OCI-LY3 (cell line): ENCODE measurements around the gene SCN4A.

Experiments
- H2AFZ ChIP-seq: fragments of 200-600, 300-600 bp; shearing (Covaris generic); 2 replicates; pipeline ENCODE4 v1.6.0; 2014; ENCODE audit warnings: antibody characterized with exemption, low read depth, low read length
- H3K27ac ChIP-seq: fragments of 200-600, 300-600 bp; sonication (generic); 2 replicates; pipeline ENCODE4 v1.5.1; 2014; ENCODE audit warnings: mild to moderate bottlenecking, low read length, moderate library complexity, mixed read lengths
- H3K27me3 ChIP-seq: fragments of 200-600, 300-600 bp; sonication (generic); 2 replicates; pipeline ENCODE4 v1.6.1; 2014; ENCODE audit warnings: low read depth, low read length, mixed read lengths
- H3K36me3 ChIP-seq: fragments of 200-600, 300-600 bp; sonication (generic); replicated peaks from 2 replicates; pipeline ENCODE3; 2014; ENCODE audit warnings: low read depth, low read length, mixed read lengths
- H3K4me1 ChIP-seq: fragments of 300-600, 200-600 bp; sonication (generic); 2 replicates; pipeline ENCODE4 v1.6.1; 2014; ENCODE audit warnings: low read length, mixed read lengths
- H3K4me2 ChIP-seq: fragments of 200-600, 300-600 bp; sonication (generic); 2 replicates; pipeline ENCODE4 v1.6.1; 2014; ENCODE audit warnings: low read length, mixed read lengths
- H3K4me3 ChIP-seq: fragments of 300-600, 200-600 bp; sonication (generic); 2 replicates; pipeline ENCODE4 v1.5.1; 2014; ENCODE audit warnings: antibody characterized with exemption, mild to moderate bottlenecking, low read length, moderate library complexity
- H3K79me2 ChIP-seq: fragments of 300-600, 200-600 bp; shearing (Covaris generic); 2 replicates; pipeline ENCODE4 v1.6.1; 2014; ENCODE audit warnings: mild to moderate bottlenecking, low read length, mixed read lengths
- H3K9ac ChIP-seq: fragments of 300-600, 200-600 bp; shearing (Covaris generic); 2 replicates; pipeline ENCODE4 v1.6.0; 2014; ENCODE audit warnings: mild to moderate bottlenecking, low read length, moderate library complexity
- H3K9me3 ChIP-seq: fragments of 200-600, 300-600 bp; shearing (Covaris generic); 2 replicates; pipeline ENCODE4 v1.6.1; 2014; ENCODE audit warnings: low read length, mixed read lengths; ENCODE audit not compliant: insufficient read depth
- H4K20me1 ChIP-seq: fragments of 200-600, 300-600 bp; sonication (generic); 2 replicates; pipeline ENCODE4 v1.6.1; 2016; ENCODE audit warnings: low read length, mixed read lengths; ENCODE audit not compliant: insufficient read depth
- EZH2phosphoT487 ChIP-seq: fragments of 200-600 bp; shearing (Covaris generic); IDR thresholded peaks from 2 replicates; pipeline ENCODE4 v1.6.1; 2018; ENCODE audit warnings: antibody characterized with exemption, mixed run types, low read depth
- TF ChIP-seq, protein P1 (sequence below): fragments of 200-600, 300-600 bp; sonication (generic); IDR thresholded peaks from 2 replicates; pipeline ENCODE4 v1.5.1; 2014; ENCODE audit warnings: antibody characterized with exemption, low read length, low read depth

SCN4A gene

DNA sequence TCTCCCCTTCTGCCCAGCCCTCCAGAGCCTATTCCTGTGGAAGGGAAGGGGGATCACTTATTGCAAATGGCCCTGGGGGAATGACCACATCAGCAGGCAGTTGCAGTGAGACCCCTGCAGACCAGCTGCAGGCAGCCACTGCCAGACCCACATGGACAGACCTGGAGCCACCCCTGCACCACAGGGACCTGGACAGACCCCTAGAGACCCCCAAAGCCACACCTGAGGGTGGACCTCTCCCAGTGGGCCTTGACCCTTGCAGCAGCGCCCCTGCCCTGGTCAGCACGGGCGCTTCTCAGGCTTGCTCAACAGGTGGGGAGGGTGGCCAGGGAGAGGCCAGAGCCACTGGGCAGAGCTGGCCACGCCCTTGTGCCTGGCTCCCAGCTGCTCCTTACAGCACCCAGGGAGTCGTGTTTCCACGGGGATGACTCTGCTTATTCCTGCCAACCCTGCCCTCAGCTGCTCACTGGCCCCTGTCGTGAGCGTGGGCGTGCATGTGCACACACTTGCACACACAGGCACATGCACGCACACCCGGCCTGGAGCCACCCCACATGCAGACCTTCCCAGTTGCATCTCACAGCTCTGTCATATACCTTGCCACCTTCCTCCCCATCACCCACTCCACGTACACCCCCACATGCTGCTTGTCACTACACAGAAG is 1.3 kb upstream of the SCN4A start:
- no peaks in the 10 kb centered on the region for H3K4me1 ChIP-seq
- no peak overlapping the region for H3K9ac ChIP-seq
- H3K4me2 ChIP-seq = no peak overlapping the region

DNA sequence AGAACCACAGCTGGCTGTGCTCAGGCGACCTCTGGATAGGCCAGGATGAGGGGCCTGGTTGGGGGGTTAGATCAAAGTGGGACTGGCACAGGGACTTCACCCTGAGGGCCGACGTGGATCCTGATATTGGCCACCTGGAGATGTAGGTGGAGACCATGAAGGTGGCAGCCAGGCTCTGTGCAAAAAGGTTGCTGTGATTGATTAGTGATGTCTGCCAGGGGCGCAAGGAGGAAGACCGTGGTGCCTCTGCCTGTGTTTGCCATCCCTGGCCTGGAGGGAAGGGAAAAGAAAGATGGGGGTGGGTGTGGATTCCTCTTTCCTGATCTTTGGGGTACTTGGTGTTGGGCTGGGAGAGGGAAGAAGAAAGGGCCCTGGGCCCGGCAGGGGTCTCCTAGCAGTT is 529 bp upstream of the SCN4A start:
- Histone ChIP-seq H2AFZ (no peak overlapping the region), H3K79me2 (no peaks in the 10 kb centered on the region), H3K27ac (no peak overlapping the region), H4K20me1 (no peaks in the 10 kb centered on the region), H3K36me3 (no peaks in the 10 kb centered on the region), H3K9me3 (no peaks in the 10 kb centered on the region), H3K9ac (no peak overlapping the region), H3K4me3 (no peak overlapping the region), H3K4me2 (no peak overlapping the region), H3K4me1 (no peaks in the 10 kb centered on the region), H3K27me3 (peaks cover 27% of the 10 kb centered on the region)
- no peak for TF ChIP-seq EZH2phosphoT487
- TF ChIP-seq, protein P1, sequence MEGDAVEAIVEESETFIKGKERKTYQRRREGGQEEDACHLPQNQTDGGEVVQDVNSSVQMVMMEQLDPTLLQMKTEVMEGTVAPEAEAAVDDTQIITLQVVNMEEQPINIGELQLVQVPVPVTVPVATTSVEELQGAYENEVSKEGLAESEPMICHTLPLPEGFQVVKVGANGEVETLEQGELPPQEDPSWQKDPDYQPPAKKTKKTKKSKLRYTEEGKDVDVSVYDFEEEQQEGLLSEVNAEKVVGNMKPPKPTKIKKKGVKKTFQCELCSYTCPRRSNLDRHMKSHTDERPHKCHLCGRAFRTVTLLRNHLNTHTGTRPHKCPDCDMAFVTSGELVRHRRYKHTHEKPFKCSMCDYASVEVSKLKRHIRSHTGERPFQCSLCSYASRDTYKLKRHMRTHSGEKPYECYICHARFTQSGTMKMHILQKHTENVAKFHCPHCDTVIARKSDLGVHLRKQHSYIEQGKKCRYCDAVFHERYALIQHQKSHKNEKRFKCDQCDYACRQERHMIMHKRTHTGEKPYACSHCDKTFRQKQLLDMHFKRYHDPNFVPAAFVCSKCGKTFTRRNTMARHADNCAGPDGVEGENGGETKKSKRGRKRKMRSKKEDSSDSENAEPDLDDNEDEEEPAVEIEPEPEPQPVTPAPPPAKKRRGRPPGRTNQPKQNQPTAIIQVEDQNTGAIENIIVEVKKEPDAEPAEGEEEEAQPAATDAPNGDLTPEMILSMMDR = no peak

More for the DNA sequence above, 1.3 kb upstream of the SCN4A start:
- peaks cover 35% of the 10 kb centered on the region for H3K27me3 ChIP-seq
- no peak for TF ChIP-seq EZH2phosphoT487
- TF ChIP-seq, protein P1 = no peak
- H4K20me1 ChIP-seq = no peaks in the 10 kb centered on the region
- no peak overlapping the region for H3K4me3 ChIP-seq
- H3K36me3 ChIP-seq = no peaks in the 10 kb centered on the region
- H3K27ac ChIP-seq = no peak overlapping the region
- no peaks in the 10 kb centered on the region for H3K9me3 ChIP-seq
- H2AFZ ChIP-seq = no peak overlapping the region
- H3K79me2 ChIP-seq = no peaks in the 10 kb centered on the region

DNA sequence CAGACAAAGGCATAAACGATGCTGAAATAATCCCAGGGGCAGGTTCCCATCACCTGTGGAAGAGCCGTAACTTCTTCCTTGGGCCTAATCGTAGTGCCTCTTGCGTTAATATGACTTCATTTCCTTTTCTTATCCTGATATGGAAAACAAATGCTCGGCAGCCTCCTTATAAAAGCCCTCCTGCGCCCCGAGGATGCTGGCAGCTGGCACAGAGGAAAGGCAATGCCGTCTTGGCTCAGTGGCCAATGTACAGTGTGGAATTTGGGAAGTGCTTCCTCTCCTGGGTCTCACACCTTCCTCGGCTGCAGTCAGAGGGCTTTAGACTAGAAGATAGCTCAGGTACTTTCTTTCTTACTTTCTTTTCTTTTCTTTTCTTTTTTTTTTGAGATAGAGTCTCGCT is 3.4 kb downstream of the SCN4A start:
- Histone ChIP-seq H3K4me2 (no peak overlapping the region), H3K9me3 (no peaks in the 10 kb centered on the region), H3K27me3 (no peaks in the 10 kb centered on the region), H3K4me3 (no peak overlapping the region), H3K4me1 (peaks cover 11% of the 10 kb centered on the region), H3K9ac (no peak overlapping the region), H4K20me1 (no peaks in the 10 kb centered on the region), H3K79me2 (no peaks in the 10 kb centered on the region), H2AFZ (no peak overlapping the region), H3K27ac (no peak overlapping the region), H3K36me3 (no peaks in the 10 kb centered on the region)
- TF ChIP-seq EZH2phosphoT487 = no peak
- TF ChIP-seq, protein P1 = no peak

DNA sequence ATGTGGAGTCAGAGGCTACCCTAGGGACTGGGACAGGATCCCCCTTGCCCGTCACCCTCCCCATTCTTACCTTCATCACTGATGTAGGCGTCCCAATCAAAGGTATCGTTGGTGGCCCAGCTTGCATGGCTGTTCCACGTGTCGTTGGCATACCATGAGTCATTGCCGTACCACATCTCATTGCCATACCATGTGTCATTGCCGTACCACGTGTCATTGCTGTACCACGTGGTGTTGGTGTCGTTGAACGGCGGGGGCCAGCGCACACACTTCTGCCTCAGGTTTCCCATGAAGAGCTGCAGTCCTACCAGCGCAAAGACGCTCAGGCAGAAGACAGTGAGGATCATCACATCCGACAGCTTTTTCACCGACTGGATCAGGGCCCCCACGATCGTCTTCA is 4.8 kb downstream of the SCN4A start:
- TF ChIP-seq EZH2phosphoT487 = no peak
- TF ChIP-seq, protein P1 = no peak

More for the DNA sequence above, 4.8 kb downstream of the SCN4A start:
- Histone ChIP-seq H3K27me3 (no peaks in the 10 kb centered on the region), H3K4me2 (no peak overlapping the region), H3K27ac (no peak overlapping the region), H3K36me3 (no peaks in the 10 kb centered on the region), H3K4me1 (peaks cover 11% of the 10 kb centered on the region), H4K20me1 (no peaks in the 10 kb centered on the region), H3K4me3 (no peak overlapping the region), H3K9me3 (no peaks in the 10 kb centered on the region), H3K79me2 (no peaks in the 10 kb centered on the region), H2AFZ (no peak overlapping the region), H3K9ac (no peak overlapping the region)
